Parathyroid adenoma (tissue), 2 donors: ENCODE results near the gene SPATA13.

Experiments
- H2AFZ ChIP-seq: fragments of 300-600 bp; sonication (generic); one replicate; pipeline ENCODE4 v1.7.0; 2017; ENCODE audit warnings: antibody characterized with exemption, mild to moderate bottlenecking
- H3K27ac ChIP-seq: fragments of 300-600 bp; sonication (generic); one replicate; pipeline ENCODE4 v1.7.0; 2017
- H3K27me3 ChIP-seq: fragments of 300-600 bp; sonication (generic); one replicate; pipeline ENCODE4 v1.7.0; 2017; ENCODE audit warnings: low read length; ENCODE audit not compliant: control insufficient read depth, insufficient read depth
- H3K36me3 ChIP-seq: fragments of 300-600 bp; sonication (generic); one replicate; pipeline ENCODE4 v1.7.0; 2017; ENCODE audit warnings: low read length; ENCODE audit not compliant: control insufficient read depth, insufficient read depth
- H3K4me1 ChIP-seq: fragments of 300-600 bp; sonication (generic); one replicate; pipeline ENCODE4 v1.7.0; 2017; ENCODE audit warnings: control low read depth
- H3K4me2 ChIP-seq: fragments of 300-600 bp; sonication (generic); one replicate; pipeline ENCODE4 v1.7.0; 2017; ENCODE audit warnings: low read length
- H3K4me3 ChIP-seq: fragments of 300-600 bp; sonication (generic); one replicate; pipeline ENCODE4 v1.7.0; 2017; ENCODE audit warnings: low read depth, low read length
- H3K79me2 ChIP-seq: fragments of 300-600 bp; sonication (generic); one replicate; pipeline ENCODE4 v1.7.0; 2017; ENCODE audit warnings: control low read depth
- H3K9ac ChIP-seq: fragments of 300-600 bp; sonication (generic); one replicate; pipeline ENCODE4 v1.7.0; 2017; ENCODE audit warnings: mild to moderate bottlenecking
- H3K9me3 ChIP-seq: fragments of 300-600 bp; sonication (generic); one replicate; pipeline ENCODE4 v1.7.0; 2017; ENCODE audit warnings: low read length; ENCODE audit not compliant: control insufficient read depth
- CTCF ChIP-seq: fragments of 300-600 bp; sonication (generic); IDR thresholded peaks from one replicate; pipeline ENCODE4 v1.7.0; 2017; ENCODE audit warnings: antibody characterized with exemption, mild to moderate bottlenecking
- donor health status: primary hyperparathyroidism.

Gene SPATA13

GRCh38 chr13:24179486-24179850 is 18.9 kb downstream of the SPATA13 start:
- H3K4me2 ChIP-seq, result no peak overlapping the region
- H2AFZ ChIP-seq, result no peak overlapping the region
- no peak overlapping the region for H3K4me3 ChIP-seq
- TF ChIP-seq CTCF, result no peak
- no peaks in the 10 kb centered on the region for H3K27me3 ChIP-seq
- no peak overlapping the region for H3K9ac ChIP-seq
- peaks cover 12% of the 10 kb centered on the region for H3K4me1 ChIP-seq
- no peaks in the 10 kb centered on the region for H3K9me3 ChIP-seq
- no peak overlapping the region for H3K27ac ChIP-seq
- no peaks in the 10 kb centered on the region for H3K79me2 ChIP-seq
- H3K36me3 ChIP-seq, result no peaks in the 10 kb centered on the region

GRCh38 chr13:24180750-24181377 is 20.3 kb downstream of the SPATA13 start:
- Histone ChIP-seq H3K4me1 (peaks cover 12% of the 10 kb centered on the region), H3K36me3 (no peaks in the 10 kb centered on the region), H2AFZ (no peak overlapping the region), H3K4me3 (no peak overlapping the region), H3K9me3 (no peaks in the 10 kb centered on the region), H3K27me3 (no peaks in the 10 kb centered on the region), H3K79me2 (no peaks in the 10 kb centered on the region), H3K27ac (no peak overlapping the region), H3K4me2 (no peak overlapping the region), H3K9ac (no peak overlapping the region)
- TF ChIP-seq CTCF, result no peak

DNA sequence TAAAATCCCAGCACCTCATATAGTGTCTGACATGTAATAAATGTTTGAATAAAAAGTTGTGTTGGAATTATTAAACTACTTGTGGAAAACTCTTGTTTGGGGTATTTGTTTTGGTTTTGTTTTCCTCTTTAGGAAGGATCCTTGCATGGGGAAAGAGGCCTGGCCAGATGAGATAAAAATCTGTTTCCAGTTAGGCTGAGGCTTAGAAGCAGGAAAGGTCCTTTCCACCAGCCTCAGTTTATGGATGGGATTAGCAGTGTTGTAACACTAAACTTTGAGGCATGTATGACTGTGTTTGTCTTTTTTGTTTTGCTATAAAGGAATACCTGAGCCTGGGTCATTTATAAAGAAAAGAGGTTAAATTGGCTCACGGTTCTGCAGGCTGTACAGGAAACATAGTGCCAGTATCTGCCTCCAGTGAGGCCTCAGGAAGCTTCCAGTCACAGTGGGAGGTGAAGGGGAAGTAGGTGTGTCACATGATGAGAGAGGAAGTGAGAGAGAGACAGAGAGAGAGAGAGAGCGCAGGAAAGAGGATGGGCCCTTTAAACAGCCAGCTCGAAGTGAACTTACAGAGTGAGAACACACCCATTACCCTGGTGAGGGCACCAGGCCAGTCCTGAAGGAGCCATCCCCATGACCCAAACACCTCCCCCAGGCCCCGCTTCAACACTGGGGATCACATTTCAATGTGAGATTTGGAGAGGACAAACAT is 21.6 kb downstream of the SPATA13 start:
- Histone ChIP-seq H3K79me2 (no peaks in the 10 kb centered on the region), H3K27ac (peak overlapping the region; percentile 50), H3K9me3 (no peaks in the 10 kb centered on the region), H3K4me2 (no peak overlapping the region), H3K9ac (no peak overlapping the region), H3K27me3 (no peaks in the 10 kb centered on the region), H3K36me3 (no peaks in the 10 kb centered on the region), H2AFZ (no peak overlapping the region), H3K4me1 (peaks cover 12% of the 10 kb centered on the region), H3K4me3 (no peak overlapping the region)
- no peak for TF ChIP-seq CTCF

- Histone ChIP-seq H3K9ac (no peak overlapping the region), H3K27me3 (no peaks in the 10 kb centered on the region), H3K79me2 (no peaks in the 10 kb centered on the region), H3K4me2 (peak overlapping the region; percentile 18), H3K9me3 (no peaks in the 10 kb centered on the region), H3K4me1 (peaks cover 12% of the 10 kb centered on the region), H3K27ac (peak overlapping the region; percentile 50), H2AFZ (no peak overlapping the region), H3K36me3 (no peaks in the 10 kb centered on the region), H3K4me3 (no peak overlapping the region)
- TF ChIP-seq CTCF, result no peak
Measured at GRCh38 chr13:24182703-24183081, 22.2 kb downstream of the SPATA13 start.

GRCh38 chr13:24183741-24184182 is 23.2 kb downstream of the SPATA13 start:
- no peaks in the 10 kb centered on the region for H3K27me3 ChIP-seq
- peak overlapping the region; percentile 33 for H2AFZ ChIP-seq
- H3K4me3 ChIP-seq, result no peak overlapping the region
- peak overlapping the region; percentile 64 for H3K27ac ChIP-seq
- H3K36me3 ChIP-seq, result no peaks in the 10 kb centered on the region
- H3K9me3 ChIP-seq, result no peaks in the 10 kb centered on the region
- TF ChIP-seq CTCF, result no peak
- peaks cover 12% of the 10 kb centered on the region for H3K4me1 ChIP-seq
- H3K79me2 ChIP-seq, result no peaks in the 10 kb centered on the region
- no peak overlapping the region for H3K9ac ChIP-seq
- peak overlapping the region; percentile 37 for H3K4me2 ChIP-seq
